Neural cell (in vitro differentiated cells): Measurements from ENCODE around the gene SDHAF2. TPM values are rescaled to one million over a fixed set of nuclear protein-coding genes. Genes with fewer than 3 reads are reported as not detected.

Experiments used
- H2AFZ ChIP-seq: fragments of 200-600, 300-800 bp; sonication (generic), shearing (Covaris generic); 2 replicates; pipeline ENCODE4 v1.6.0; 2014; ENCODE audit warnings: low read depth, mild to moderate bottlenecking, antibody characterized with exemption, low read length, moderate library complexity
- H3F3A ChIP-seq: fragments of 200-600 bp; shearing (Covaris generic); 2 replicates; pipeline ENCODE4 v1.6.1; 2016; ENCODE audit warnings: mild to moderate bottlenecking, moderate library complexity, mixed read lengths, antibody characterized with exemption, low read length; ENCODE audit not compliant: insufficient read depth, poor library complexity, severe bottlenecking
- H3K27ac ChIP-seq: fragments of 200-600, 300-800 bp; sonication (generic), shearing (Covaris generic); 2 replicates; pipeline ENCODE4 v1.5.1; 2014; ENCODE audit warnings: mild to moderate bottlenecking, low read length, moderate library complexity
- H3K27me3 ChIP-seq: fragments of 300-800, 200-600 bp; sonication (generic), shearing (Covaris generic); 2 replicates; pipeline ENCODE4 v1.6.0; 2014; ENCODE audit warnings: mild to moderate bottlenecking, low read depth, low read length, moderate library complexity; ENCODE audit not compliant: insufficient read depth
- H3K36me3 ChIP-seq: fragments of 300-800, 200-600 bp; sonication (generic), shearing (Covaris generic); 2 replicates; pipeline ENCODE4 v1.5.1; 2014; ENCODE audit warnings: mild to moderate bottlenecking, antibody characterized with exemption, low read length, moderate library complexity; ENCODE audit not compliant: insufficient read depth
- H3K4me2 ChIP-seq: fragments of 300-800, 200-600 bp; sonication (generic), shearing (Covaris generic); 2 replicates; pipeline ENCODE4 v1.6.0; 2014; ENCODE audit warnings: mild to moderate bottlenecking, low read length
- H3K4me3 ChIP-seq: fragments of 300-800, 200-600 bp; sonication (generic), shearing (Covaris generic); 2 replicates; pipeline ENCODE4 v1.5.1; 2014; ENCODE audit warnings: mild to moderate bottlenecking, low read length, moderate library complexity
- H3K79me2 ChIP-seq: fragments of 200-600 bp; shearing (Covaris generic); replicated peaks from 2 replicates; pipeline ENCODE4 v1.6.0; 2014; ENCODE audit warnings: mild to moderate bottlenecking, low read length, moderate library complexity; ENCODE audit not compliant: insufficient read depth
- H3K9ac ChIP-seq: fragments of 300-800, 200-600 bp; sonication (generic), shearing (Covaris generic); 2 replicates; pipeline ENCODE4 v1.6.1; 2016; ENCODE audit warnings: mild to moderate bottlenecking, low read length, mixed read lengths
- H3K9me2 ChIP-seq: fragments of 200-600 bp; shearing (Covaris generic); 2 replicates; pipeline ENCODE4 v1.6.1; 2016; ENCODE audit warnings: mild to moderate bottlenecking, low read length, mixed read lengths; ENCODE audit not compliant: insufficient read depth
- H3K9me3 ChIP-seq: fragments of 200-600, 300-800 bp; sonication (generic), shearing (Covaris generic); 2 replicates; pipeline ENCODE4 v1.6.1; 2016; ENCODE audit warnings: mild to moderate bottlenecking, mixed run types, low read length, moderate library complexity, mixed read lengths
- H4K20me1 ChIP-seq: fragments of 200-600 bp; shearing (Covaris generic); 2 replicates; pipeline ENCODE4 v1.6.1; 2016; ENCODE audit warnings: mild to moderate bottlenecking, mixed run types; ENCODE audit not compliant: insufficient read depth
- CTCF ChIP-seq: fragments of 450-650 bp; IDR thresholded peaks from 2 replicates; pipeline ENCODE4 v1.5.1; 2014; ENCODE audit warnings: antibody characterized with exemption, mild to moderate bottlenecking, moderate library complexity; ENCODE audit not compliant: poor library complexity, severe bottlenecking
- EP300 ChIP-seq: fragments of 450-650 bp; conservative IDR thresholded peaks from 2 replicates; pipeline ENCODE4 v1.6.1; 2014; ENCODE audit warnings: antibody characterized with exemption, mild to moderate bottlenecking, moderate library complexity; ENCODE audit not compliant: poor library complexity, severe bottlenecking
- EZH2 ChIP-seq: fragments of 200-600, 300-800 bp; shearing (Covaris generic), sonication (generic); IDR thresholded peaks from 2 replicates; pipeline ENCODE4 v1.6.1; 2014; ENCODE audit warnings: antibody characterized with exemption, low read length, borderline replicate concordance, mild to moderate bottlenecking; ENCODE audit not compliant: insufficient read depth, poor library complexity, severe bottlenecking
- MXI1 ChIP-seq: fragments of 450-650 bp; conservative IDR thresholded peaks from 2 replicates; pipeline ENCODE4 v1.6.1; 2014; ENCODE audit warnings: antibody characterized with exemption, mild to moderate bottlenecking; ENCODE audit not compliant: poor library complexity, severe bottlenecking
- POLR2AphosphoS5 ChIP-seq: IDR thresholded peaks from 2 replicates; pipeline ENCODE4 v1.6.1; 2012
- RAD21 ChIP-seq: fragments of 450-650 bp; conservative IDR thresholded peaks from 2 replicates; pipeline ENCODE4 v1.6.1; 2014; ENCODE audit warnings: antibody characterized with exemption, mild to moderate bottlenecking, moderate library complexity
- REST ChIP-seq: IDR thresholded peaks from 2 replicates; pipeline ENCODE4 v1.6.1; 2012; ENCODE audit warnings: borderline replicate concordance
- SMC3 ChIP-seq: fragments of 450-650 bp; conservative IDR thresholded peaks from 2 replicates; pipeline ENCODE4 v1.6.1; 2014; ENCODE audit warnings: antibody characterized with exemption, mild to moderate bottlenecking, moderate library complexity; ENCODE audit not compliant: poor library complexity
- TAF1 ChIP-seq: IDR thresholded peaks from 2 replicates; pipeline ENCODE4 v1.6.1; 2012; ENCODE audit warnings: low read depth
- polyA plus RNA-seq: library from polyadenylated mRNA; depleted of rRNA; stranded (reverse); fragments of >200 nt; gene quantifications from 2 replicates; pipeline ENCODE4 v1.2.3, GENCODE V29; 2014

Gene SDHAF2
- polyA plus RNA-seq, 1 donor from 2014 or later = 54.5 TPM

GRCh38 chr11:61486011-61486620 is 56.2 kb downstream of the SDHAF2 start:
- Histone ChIP-seq H3K36me3 (no peaks in the 10 kb centered on the region), H3K4me2 (no peak overlapping the region), H3K27me3 (no peaks in the 10 kb centered on the region), H3F3A (no peaks in the 10 kb centered on the region), H3K79me2 (no peaks in the 10 kb centered on the region), H3K4me3 (no peak overlapping the region), H3K9ac (no peak overlapping the region), H4K20me1 (no peaks in the 10 kb centered on the region), H2AFZ (no peak overlapping the region), H3K9me2 (no peaks in the 10 kb centered on the region), H3K27ac (no peak overlapping the region), H3K9me3 (no peaks in the 10 kb centered on the region)
- TF ChIP-seq SMC3 (no peak), TAF1 (no peak), EZH2 (no peak), REST (no peak), CTCF (no peak), POLR2AphosphoS5 (no peak), MXI1 (no peak), EP300 (no peak), RAD21 (no peak)

- Histone ChIP-seq H3K4me2 (no peak overlapping the region), H3K27me3 (no peaks in the 10 kb centered on the region), H3K36me3 (no peaks in the 10 kb centered on the region), H2AFZ (no peak overlapping the region), H3K4me3 (no peak overlapping the region), H3K27ac (no peak overlapping the region), H3K9ac (no peak overlapping the region), H4K20me1 (no peaks in the 10 kb centered on the region), H3F3A (no peaks in the 10 kb centered on the region), H3K79me2 (no peaks in the 10 kb centered on the region), H3K9me3 (no peaks in the 10 kb centered on the region), H3K9me2 (no peaks in the 10 kb centered on the region)
- TF ChIP-seq EP300 (no peak), POLR2AphosphoS5 (no peak), REST (no peak), CTCF (no peak), RAD21 (no peak), TAF1 (no peak), MXI1 (no peak), SMC3 (no peak), EZH2 (no peak)
Measured at GRCh38 chr11:61486779-61487178, 56.9 kb downstream of the SDHAF2 start.
